NT2/D1 (cell line): ENCODE results near the gene GNG14.

Experiments
- SUZ12 ChIP-seq: IDR thresholded peaks from 2 replicates; pipeline ENCODE4 v1.6.1; 2011; ENCODE audit not compliant: insufficient read length, insufficient read depth; ENCODE audit errors: extremely low read depth
- YY1 ChIP-seq: IDR thresholded peaks from 2 replicates; pipeline ENCODE4 v1.6.1; 2011; ENCODE audit not compliant: insufficient read length, insufficient read depth
- ZNF274 ChIP-seq: IDR thresholded peaks from 2 replicates; pipeline ENCODE4 v1.6.1; 2011; ENCODE audit warnings: mild to moderate bottlenecking, low read depth, low read length

GRCh38 chr19:12667731-12668302, 20.0 kb upstream of the GNG14 start:
- TF ChIP-seq YY1 (no peak), ZNF274 (no peak), SUZ12 (no peak)
